ENCODE data around the gene PLPPR2.
"Not testable (repeated sequence)": the region's sequence is repeated elsewhere in the genome, so short reads cannot be mapped to it uniquely, and the experiment has no call there.

PLPPR2 gene, protein sequence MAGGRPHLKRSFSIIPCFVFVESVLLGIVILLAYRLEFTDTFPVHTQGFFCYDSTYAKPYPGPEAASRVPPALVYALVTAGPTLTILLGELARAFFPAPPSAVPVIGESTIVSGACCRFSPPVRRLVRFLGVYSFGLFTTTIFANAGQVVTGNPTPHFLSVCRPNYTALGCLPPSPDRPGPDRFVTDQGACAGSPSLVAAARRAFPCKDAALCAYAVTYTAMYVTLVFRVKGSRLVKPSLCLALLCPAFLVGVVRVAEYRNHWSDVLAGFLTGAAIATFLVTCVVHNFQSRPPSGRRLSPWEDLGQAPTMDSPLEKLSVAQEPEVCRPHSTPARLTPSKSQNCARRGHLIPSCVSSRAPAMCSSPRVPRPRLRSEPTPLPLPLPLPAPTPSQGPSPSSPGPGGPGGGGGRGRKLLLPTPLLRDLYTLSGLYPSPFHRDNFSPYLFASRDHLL

DNA sequence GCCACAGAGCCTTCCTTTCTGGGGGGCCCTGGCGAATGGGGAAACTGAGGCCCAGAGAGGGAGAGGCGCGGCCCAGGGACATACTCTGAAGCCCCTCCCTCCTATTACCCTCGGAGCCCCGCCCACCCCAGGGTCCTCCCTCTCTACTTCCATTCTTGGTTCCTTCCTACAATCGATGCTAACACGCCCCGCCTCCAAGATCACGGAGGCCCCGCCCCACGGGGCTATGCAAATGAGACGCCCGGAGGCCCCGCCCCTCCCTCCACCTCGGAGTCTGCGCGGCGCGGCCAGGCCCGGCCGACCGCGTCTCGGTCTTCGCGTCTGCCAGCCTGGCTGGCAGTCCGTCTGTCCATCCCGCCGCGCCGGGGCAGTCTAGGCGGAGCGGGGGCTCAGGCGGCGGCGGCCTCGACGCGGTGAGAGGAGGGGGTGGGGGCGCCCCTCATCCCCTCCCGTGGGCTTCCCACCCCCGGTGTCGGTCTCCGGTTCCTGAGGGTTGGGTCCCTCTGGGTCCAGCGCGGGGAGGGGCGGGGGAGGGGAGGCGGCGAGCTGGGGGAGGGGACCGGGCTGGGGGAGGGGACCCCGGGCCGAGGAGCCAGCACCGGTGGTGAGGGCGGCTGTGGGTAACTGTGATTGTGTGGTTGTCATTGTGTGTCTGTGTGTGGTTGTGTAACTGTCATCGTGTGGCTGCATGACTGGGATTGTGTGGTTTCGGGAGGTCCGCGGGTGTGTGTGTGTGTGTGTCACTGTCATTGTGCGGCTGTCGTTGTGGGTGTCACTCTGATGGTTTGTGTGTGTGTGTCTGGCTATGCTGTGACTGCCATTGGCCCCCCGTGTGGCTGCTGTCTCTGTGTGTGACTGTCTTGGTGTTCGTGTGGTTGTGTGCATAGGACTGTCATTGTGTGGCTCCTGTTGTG is at the start of gene PLPPR2:
PLPPR2 (plus strand) TSS at position 273 of the 914 bp plus-strand sequence. CDS start 2,242 bp downstream, outside the sequence.
- peak; percentile 86 for DNase-seq

DNA sequence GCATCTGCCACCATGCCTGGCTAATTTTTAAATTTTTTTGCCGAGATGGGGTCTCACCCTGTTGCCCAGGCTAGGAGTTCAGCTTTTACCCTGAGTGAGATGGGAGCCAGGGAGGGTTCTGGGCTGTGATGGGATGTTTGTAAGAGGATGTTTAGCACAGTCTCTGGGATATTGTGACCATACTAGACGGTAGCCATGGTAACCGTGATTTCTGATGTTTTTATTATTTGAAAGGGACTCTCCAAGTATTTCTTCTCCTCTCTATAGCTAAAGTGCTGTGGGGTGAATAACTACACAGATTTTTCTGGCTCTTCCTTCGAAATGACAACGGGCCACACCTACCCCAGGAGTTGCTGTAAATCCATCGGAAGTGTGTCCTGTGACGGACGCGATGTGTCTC is 48.9 kb upstream of the PLPPR2 start:
- no peak for DNase-seq

DNA sequence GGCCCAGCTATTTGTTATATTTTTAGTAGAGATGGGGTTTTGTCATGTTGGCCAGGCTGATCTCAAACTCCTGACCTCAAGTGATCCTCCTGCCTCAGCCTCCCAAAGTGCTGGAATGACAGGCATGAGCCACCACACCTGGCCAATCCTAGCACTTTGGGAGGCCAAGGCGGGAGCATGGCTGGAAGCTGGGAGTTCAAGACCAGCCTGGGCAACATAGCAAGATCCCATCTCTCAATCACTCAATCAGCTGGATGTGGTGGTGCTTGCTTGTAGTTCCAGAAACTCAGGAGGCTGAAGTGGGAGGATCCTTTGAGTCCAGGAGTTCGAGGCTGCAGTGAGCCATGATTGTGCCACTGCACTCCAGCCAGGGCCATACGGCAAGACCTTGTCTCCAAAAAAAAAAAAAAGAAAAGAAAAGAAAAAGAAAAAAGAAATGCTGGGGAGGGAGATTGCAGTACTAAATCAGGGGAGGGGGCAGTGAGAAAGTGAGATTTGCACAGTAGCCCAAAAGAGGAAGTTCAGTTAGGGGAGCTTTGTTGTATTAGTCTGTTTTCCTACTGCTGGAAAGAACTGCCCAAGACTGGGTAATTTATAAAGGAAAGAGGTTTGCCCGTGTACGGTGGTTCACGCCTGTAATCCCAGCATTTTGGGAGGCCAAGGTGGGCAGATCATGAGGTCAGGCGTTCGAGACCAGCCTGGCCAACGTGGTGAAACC is 34.8 kb upstream of the PLPPR2 start:
- DNase-seq: not testable (repeated sequence)

DNA sequence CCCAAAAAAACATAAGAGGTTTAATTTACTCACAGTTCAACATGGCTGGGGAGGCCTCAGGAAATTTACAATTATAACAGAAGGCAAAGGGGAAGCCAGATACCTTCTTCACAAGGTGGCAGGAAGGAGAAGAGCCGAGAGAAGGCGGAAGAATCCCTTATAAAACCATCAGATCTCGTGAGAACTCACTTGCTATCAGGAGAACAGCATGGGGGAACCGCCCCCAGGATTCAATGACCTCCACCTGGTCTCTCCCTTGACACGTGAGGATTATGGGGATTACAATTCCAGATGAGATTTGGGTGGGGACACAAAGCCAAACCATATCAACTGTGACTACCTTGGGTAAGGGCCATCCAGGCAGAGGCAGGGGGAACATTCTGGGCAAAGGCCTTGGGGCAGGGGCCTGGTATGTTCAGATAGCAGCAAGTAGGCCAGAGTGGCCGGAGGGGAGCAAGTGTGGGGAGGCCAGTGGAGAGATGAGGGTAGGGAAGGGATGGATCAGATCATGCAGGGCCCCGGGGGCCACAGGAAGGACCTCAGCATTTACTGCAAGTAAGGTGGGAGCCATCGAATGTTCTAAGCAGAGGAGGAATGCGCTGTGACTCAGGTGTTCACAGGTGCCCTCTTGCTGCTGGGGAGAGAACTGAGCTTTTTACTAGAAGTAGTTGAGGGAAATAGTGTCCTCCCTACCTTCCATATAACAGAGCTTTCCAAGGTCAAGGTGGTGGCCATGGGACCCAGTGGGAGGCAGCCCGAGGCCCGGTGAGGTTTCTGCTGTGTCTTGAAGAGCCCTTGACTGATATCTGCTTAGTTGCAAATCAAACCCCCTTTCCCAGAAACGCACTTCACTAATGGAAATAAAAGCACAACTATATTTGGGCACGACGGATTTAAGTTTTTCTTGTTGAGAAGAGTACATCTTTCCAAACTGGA is 33.8 kb upstream of the PLPPR2 start:
- no peak for DNase-seq

DNA sequence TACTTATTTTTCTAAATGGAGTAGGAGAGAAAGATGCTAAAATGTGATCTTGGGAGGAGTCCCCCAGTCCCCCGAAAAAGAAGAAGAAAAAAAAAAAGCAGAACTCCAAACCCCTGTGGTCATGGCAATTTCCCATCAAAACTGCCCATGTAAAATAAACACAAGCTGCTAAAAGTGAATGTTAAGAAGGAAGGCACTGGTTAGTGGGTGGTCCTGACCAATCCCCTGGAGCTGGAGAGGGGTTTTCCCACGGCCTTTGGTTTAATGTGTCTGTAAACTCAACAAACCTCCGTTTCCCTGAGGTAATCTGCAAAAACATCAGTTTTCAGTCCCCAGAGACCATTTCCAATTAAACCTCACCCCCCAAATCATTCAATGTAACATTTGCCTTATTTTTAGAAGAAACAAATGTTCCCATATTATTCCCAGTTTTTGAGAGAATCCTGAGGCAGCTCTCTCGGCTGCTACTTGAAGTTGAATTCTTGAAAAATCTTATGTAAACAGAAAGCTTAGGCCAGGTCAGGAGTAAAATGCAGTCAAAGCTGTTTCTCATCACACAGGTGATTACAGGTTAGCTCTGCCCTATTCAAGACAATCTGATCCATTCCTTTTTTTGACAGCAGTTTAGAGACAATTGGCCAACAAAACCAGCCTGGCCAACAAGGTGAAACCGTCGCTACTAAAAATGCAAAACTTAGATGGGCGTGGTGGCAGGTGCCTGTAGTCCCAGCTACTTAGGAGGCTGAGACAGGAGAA is 32.8 kb upstream of the PLPPR2 start:
- no peak for DNase-seq

DNA sequence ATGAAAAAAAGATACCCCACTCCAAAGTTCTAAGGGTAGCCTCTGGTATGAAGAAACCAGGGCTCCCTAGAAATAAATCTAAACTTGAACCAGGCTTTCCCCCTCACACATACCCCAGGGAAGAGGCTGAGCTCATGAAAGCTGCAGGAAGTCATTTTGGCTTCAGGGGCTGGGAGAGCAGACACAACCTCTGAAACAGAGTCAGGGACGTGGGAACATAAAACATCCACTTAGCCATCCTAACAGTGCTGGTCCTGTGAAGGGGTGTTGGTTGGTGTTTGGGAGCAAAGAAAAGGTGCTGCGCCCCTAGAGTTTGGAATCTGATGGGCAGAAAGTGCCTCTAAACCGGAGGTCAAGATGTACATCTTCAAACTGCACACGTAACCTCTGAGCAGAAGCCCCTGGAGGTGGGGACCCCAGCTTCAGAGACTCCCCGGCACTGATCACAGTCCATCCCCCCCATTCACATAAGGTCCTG is 31.6 kb upstream of the PLPPR2 start:
- no peak for DNase-seq

DNA sequence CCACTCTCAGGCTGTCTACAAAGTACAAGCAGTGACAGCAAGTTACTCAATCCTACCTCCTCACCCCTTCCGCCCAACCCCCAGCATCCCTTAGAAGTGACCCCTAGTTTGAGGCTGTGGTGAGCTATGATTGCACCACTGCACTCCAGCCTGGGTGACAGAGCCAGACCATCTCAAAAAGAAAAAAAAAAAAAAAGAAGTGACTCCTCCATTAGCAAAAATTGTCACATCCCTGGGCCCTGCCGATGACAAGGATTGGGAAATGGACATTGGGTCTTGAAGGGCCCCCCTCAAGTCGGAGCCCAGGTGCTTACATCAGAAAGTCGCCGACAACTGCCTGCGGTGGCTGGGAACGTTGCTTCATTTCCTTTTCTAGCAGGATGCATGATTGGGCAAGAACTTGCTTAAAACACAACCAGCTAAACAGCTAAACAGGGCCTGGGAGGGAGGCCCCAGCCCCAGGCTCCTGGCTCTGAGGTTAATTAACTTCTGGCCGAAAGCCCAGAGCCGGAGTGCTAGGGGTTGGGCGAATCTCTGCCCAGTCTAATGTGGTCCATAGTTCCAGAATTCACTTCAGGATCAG is 31.1 kb upstream of the PLPPR2 start:
- peak; percentile 85 for DNase-seq

DNA sequence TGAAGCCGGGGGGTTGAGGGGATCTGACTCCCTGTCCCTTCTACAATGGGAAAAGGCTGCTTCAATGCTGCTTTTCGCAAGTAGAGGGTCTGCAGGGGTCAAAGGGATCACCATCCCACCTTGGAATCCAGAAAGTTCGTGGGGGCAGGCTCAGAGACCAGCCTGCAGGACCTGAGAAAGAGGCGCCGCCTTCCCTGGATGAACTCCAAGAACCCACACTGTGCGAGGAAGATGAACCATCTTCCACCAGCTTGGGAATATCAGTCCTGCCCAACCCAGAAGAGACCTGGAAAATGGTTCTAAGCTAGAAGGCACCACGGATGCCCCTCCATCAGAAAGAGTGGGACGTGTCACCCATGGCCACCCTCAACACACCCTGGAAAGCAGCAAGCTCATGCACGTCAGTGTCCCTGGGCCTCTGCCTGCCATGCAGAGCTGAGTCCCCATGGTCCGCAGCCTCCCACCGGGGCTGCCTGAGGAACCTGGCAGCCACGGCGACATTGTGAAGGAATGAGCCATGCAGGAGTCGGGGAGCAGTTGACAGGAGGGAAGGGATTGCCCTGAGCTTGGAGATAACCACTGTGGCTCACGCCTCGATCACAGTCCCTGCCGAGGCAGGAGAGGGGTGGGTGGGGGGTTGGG is 30.4 kb upstream of the PLPPR2 start:
- DNase-seq: no peak

DNA sequence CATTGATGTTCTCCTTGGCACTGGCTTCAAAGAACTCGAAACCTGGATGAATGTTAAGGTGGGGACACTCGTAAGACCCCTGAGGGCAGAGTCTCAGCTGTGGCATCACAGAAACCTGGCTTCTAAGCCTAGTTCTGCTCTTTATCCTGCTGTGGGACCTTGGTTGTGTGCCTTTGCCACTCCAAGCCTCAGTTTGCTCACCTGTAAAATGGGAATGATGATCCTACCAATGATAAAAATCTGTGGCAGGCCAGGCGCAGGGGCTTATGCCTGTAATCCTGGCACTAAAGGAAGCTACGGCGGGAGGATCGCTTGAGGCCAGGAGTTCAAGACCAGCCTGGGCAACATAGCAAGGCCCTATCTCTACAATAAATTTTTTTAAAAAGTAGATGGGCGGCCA is 29.7 kb upstream of the PLPPR2 start:
- DNase-seq: no peak

DNA sequence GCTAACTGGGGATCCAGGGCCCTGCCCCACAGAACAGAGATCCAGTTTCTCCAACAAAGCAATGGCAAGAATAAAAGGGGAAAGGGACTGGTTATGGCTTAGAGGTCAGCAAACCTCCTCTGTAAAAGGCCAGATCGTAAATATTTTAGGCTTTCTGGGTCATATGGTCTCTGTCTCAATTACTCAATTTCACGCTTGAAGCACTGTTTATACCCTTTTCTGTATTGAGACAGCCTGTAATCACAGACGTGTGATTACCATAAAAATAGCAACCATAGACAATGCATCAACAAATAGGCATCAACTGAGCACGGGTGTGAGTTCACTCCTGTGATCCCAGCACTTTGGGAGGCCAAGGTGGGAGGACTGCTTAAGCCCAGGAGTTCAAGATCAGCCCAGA is 25.1 kb upstream of the PLPPR2 start:
- DNase-seq: no peak

DNA sequence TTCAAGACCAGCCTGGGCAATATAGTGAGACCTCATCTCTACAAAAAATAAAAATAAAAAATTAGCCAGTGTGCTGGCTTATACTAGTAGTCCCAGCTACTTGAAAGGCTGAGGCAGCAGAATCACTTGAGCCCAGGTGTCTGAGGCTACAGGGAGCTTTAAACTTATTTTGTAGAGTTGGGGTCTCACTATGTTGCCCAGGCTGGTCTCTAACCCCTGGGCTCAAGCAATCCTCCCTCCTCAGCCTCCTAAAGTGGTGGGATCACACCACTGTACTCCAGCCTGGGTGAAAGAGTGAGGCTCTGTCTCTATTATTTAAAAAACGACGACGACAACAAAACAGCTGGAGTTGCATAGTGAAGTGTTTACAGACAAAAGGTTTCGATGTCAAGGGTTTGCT is 23.7 kb upstream of the PLPPR2 start:
- no peak for DNase-seq

DNA sequence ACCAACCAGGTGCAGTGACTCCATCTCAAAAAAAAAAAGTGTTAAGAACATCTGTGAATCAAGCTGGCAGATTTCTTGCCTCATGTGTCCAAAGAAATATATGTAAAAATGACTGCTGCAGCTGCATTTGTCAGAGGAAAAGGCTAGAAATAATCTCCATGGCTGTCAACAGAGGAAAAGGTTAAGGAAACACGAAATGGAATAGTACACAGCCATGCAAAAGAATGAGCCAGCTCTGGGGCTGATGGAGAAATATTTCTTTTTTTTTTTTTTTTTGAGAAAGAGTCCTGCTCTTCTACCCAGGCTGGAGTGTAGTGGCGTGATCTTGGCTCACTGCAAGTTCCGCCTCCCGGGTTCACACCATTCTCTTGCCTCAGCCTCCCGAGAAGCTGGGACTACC is 22.4 kb upstream of the PLPPR2 start:
- DNase-seq: no peak

DNA sequence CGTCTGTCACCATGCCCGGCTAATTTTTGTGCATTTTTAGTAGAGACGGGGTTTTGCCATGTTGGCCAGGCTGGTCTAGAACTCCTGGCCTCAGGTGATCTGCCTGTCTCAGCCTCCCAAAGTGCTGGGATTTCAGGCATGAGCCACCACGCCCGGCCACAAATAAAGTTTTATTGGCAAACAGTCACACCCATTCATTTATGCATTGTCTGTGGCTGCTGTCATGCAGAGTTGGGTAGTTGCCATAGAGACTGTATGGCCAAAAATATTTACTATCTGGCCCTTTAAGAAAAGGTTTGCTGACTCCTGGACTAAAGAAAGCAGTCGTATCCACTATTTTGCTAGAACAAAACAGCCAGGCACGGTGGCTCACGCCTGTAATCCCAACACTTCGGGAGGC is 21.4 kb upstream of the PLPPR2 start:
- not testable (repeated sequence) for DNase-seq

DNA sequence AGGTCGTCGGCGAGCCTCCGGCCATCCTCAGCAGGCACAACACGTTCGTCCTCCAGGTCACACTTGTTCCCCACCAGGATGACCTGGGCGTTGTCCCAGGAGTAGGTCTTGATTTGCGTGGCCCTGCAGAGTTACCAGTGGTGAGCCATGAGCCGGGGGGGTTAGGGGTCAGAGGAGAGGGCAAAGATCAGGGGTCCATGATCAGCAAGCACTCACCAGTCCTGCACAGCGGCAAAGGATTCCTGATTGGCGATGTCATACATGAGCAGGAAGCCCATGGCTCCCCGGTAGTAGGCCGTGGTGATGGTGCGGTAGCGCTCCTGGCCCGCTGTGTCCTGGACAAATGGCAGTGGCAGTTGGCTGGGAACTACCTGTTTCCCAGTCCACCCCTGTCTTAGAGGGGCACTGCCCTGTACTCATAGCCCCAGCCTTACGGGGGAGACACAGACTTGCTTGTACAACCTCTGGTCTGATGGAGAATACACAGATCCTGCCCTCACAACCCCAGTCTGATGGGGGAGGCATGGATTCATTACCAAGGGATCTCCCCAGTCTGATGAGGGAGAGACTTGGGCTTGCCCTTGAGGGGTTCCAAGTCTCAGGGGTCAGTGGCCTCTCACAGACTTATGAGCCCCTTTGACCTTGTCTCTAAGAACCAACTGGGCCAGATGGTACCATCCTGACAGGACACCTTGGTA is 19.6 kb upstream of the PLPPR2 start:
- no peak for DNase-seq

DNA sequence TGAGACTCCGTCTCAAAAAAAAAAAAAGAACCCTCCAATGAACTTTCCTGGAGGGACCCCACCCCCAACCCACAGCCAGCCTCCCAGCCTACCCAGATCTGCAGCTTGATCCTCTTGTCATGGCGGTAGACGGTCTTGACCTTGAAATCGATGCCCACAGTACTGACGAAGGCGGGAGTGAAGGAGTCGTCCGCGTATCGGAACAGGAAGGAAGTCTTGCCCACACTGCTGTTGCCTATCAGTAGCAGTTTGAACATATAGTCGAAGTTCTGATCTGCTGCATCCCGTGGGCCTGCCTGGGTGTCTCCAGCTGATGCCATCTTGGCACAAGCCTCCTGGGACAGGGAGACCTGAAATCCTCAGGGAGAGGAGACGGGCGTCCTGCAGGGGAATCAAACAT is 18.2 kb upstream of the PLPPR2 start:
- DNase-seq: peak; percentile 32

DNA sequence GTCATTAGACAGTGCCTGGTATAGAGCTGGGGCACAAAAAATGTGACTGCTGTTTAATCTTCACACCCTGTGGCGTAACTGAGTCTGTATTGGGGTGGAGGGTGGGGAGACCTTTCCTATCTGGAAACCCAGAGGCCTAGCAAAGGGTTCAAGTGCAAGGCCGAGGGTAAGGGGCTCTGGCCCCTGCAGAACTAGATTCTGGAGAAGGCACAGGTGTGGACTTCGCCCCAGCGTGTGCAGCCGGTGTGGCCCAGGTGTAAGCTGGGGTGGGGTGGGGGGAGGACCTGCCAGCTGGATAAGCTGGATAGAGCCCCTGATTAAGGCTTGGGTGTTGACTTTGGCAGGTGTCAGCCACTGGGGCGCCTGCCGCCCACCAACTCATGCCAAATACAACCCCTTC is 17.1 kb upstream of the PLPPR2 start:
- no peak for DNase-seq

DNA sequence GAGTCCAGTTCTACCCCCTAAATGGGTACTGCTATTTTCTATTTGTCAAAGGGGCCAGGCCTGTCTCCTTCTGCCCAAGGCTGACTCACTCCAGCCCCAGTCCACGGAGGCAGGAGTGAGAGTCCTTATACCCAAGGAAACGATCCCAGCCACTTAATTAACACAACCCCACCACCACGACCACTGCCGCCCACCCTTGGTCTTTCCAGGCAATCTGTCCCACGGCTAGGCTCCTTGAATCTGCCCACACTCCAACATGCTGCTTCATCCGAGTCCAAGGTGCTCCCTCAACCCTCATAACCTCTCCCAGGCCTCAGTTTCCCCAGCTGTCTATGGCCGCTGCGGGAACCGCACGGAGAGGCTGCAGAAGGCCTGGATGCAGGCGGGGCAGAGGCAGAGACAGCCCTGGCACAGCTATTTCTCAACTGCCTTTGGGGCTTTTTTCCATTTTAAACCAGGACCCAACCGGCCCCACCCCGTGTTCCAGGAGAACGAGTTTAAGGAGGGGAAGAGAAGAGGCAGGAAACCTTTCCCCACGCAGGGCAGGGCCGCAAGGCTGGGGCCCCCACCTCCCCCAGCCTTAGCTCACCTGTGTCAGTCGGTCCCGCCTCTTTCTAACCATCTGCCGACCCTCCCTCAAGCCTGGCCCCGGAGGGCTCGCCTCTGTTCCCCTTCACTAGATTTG is 16.5 kb upstream of the PLPPR2 start:
- no peak for DNase-seq

DNA sequence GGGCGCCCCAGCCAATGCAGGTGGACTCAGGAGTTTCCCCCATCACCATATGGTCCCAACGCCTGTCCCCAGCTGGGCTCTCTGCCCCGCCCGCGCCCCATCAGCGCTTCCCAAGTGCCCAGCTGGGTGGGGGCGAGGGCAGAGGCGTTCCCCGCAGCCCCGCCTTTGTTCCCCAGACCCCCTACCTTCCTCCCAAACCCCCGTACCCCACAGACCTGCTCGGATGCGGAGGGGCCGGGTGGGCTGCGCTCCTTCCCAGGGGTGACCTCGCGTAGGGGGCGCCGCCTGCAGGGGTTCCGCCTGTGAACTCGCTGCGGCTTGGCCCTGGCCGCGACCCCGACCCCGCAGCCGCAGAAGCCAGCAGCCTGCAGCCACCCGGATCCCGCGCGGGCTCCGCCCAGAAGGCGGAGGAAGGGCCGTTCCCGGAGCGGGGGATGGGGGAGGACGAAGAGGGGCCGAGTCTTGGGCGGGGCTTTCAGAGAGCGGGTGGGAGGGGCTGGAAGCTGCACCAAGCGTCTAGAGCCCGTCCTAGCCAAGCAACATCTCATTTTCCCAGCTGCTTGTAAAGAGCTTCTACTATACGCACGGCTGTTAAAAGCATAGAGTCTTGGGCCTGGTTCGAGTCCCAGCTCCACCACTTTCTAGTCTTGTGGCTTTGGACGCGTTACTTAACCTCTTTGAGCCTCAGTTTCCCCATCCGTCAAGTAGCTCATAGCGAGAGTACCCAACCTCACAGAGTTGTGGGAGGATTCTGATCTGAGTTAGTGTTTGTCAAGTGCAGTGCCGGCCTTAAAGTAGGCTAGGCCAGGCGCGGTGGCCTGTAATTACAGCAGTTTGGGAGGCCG is 15.8 kb upstream of the PLPPR2 start, which contains the start of gene RAB3D:
RAB3D (minus strand) TSS at position 404 of the 845 bp plus-strand sequence. CDS start 2,258 bp downstream, outside the sequence.
- peak; percentile 89 for DNase-seq
